ENCODE results near the gene LOC128125822.

GRCh38 chr6:63560801-63561287, 11.4 kb upstream of the LOC128125822 start:
- TF ChIP-seq, protein P1, sequence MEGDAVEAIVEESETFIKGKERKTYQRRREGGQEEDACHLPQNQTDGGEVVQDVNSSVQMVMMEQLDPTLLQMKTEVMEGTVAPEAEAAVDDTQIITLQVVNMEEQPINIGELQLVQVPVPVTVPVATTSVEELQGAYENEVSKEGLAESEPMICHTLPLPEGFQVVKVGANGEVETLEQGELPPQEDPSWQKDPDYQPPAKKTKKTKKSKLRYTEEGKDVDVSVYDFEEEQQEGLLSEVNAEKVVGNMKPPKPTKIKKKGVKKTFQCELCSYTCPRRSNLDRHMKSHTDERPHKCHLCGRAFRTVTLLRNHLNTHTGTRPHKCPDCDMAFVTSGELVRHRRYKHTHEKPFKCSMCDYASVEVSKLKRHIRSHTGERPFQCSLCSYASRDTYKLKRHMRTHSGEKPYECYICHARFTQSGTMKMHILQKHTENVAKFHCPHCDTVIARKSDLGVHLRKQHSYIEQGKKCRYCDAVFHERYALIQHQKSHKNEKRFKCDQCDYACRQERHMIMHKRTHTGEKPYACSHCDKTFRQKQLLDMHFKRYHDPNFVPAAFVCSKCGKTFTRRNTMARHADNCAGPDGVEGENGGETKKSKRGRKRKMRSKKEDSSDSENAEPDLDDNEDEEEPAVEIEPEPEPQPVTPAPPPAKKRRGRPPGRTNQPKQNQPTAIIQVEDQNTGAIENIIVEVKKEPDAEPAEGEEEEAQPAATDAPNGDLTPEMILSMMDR (IDR thresholded peaks at IDR 0.05; ENCODE audit: borderline replicate concordance, extremely low read depth, low read length, poor library complexity, severe bottlenecking): no peak
- TF ChIP-seq EZH2 (IDR thresholded peaks at IDR 0.05; ENCODE audit: borderline replicate concordance, low read depth, low read length, severe bottlenecking): no peak

All from DND-41 (cell line).